Ectodermal cell (in vitro differentiated cells): ENCODE data around the gene AHCYL2.
"Not testable (repeated sequence)": the region's sequence is repeated elsewhere in the genome, so short reads cannot be mapped to it uniquely, and the experiment has no call there.

Experiments used
- H3K27ac ChIP-seq: 2 replicates; pipeline ENCODE4 v1.7.0; 2013; ENCODE audit warnings: mild to moderate bottlenecking, low read depth, low read length; ENCODE audit not compliant: insufficient read depth, poor library complexity, severe bottlenecking
- H3K27me3 ChIP-seq: 2 replicates; pipeline ENCODE4 v1.7.0; 2013; ENCODE audit warnings: mild to moderate bottlenecking, low read length; ENCODE audit not compliant: insufficient read depth, control insufficient read depth, poor library complexity, severe bottlenecking
- H3K36me3 ChIP-seq: one replicate; pipeline ENCODE4 v1.7.0; 2013; ENCODE audit warnings: low read length; ENCODE audit not compliant: control insufficient read depth, insufficient read depth
- H3K4me1 ChIP-seq: one replicate; pipeline ENCODE4 v1.7.0; 2013; ENCODE audit warnings: low read length; ENCODE audit not compliant: control insufficient read depth, insufficient read depth
- H3K4me3 ChIP-seq: 2 replicates; pipeline ENCODE4 v1.7.0; 2013; ENCODE audit warnings: low read depth, low read length, control low read depth; ENCODE audit not compliant: insufficient read depth
- H3K9me3 ChIP-seq: 2 replicates; pipeline ENCODE4 v1.7.0; 2013; ENCODE audit warnings: mild to moderate bottlenecking, low read length, moderate library complexity; ENCODE audit not compliant: control insufficient read depth
- WGBS, 2 experiments: methylation state at CpG; one replicate each; pipeline ENCODE4 v1.1.7; 2013; ENCODE audit warnings: missing lambda C conversion rate in 2 of 2; 5-methylcytosine and 5-hydroxymethylcytosine counted together

The AHCYL2 gene

DNA sequence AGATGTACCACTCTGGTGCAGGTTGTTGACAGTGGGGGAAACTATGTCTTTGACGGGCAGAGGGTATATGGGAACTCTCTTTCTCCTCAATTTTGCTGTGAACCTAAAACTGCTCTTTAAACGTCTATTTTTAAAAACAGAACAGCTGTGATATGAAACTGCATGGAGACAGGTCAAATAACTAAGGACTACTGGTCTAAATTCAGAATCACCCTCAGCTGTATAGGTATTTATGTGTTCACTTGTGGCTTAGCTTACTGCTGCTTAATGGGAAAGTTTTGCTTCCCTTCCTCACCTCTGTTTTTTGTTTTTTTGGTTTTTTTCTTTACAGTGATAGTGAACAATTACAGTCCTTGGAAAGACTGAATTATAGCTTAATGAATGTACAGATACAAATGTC, 122.5 kb downstream of the AHCYL2 start:
- Histone ChIP-seq H3K27me3 (no peaks in the 10 kb centered on the region), H3K9me3 (no peaks in the 10 kb centered on the region), H3K27ac (no peak overlapping the region), H3K4me3 (no peak overlapping the region), H3K4me1 (no peaks in the 10 kb centered on the region), H3K36me3 (no peaks in the 10 kb centered on the region)
- 84 to 87% methylated on average over 2 of the region's 2 CpGs for WGBS, 2 experiments

DNA sequence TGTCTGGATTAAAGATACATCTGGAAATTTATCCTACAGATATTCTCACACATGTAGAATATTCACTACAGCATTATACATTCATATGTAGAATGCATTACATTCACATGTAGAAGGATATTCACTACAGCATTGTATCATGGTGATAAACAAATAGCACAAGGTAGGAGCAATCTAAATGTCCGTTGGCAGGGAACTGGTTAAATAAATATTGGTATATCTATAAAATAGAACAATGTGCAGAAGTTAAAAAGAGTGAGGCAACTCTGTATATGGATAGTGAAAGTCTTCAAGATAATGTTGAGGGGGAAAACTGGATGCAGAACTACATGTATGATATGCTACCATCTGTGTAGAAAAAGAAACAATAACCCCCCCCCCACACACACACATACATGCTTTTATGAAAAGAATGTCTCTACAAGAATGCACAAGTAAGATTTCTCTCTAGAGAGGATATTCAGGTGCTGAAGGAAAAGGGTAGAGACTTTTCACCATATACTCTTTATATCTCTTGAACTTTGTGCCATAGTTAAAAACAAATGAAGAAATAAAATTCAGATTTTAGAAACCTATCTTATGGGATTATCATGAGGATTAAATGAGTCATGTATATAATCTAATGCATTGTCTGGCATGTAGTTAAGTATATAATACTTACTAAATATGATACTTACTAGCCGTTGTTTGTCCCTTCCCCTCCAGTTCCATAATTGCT, 123.4 kb downstream of the AHCYL2 start:
- no peak overlapping the region for H3K27ac ChIP-seq
- H3K9me3 ChIP-seq, result no peaks in the 10 kb centered on the region
- no peaks in the 10 kb centered on the region for H3K36me3 ChIP-seq
- no peaks in the 10 kb centered on the region for H3K4me1 ChIP-seq
- no peaks in the 10 kb centered on the region for H3K27me3 ChIP-seq
- WGBS, 2 experiments, result 67 to 77% methylated on average over 1 to 2 of the region's 2 CpGs
- no peak overlapping the region for H3K4me3 ChIP-seq

DNA sequence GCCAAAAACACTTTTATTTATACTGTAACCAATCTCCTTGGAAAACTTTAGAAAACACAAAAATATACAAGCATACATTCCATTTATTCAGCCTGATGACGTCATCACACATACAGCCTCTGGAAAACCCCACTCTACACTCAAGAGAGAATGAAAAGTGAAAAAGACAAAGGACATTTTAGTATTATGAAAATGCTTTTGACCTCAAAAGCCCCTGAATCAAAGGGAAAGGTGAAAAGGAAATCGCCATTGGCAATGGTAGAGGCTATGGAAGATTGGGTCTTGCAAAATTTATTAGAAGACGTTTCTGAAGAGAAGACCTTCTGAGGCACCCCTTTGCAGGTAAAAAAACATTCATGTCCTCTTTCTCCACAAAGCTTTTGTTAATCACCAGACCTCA, 126.5 kb downstream of the AHCYL2 start:
- Histone ChIP-seq H3K4me3 (no peak overlapping the region), H3K9me3 (no peaks in the 10 kb centered on the region), H3K27me3 (no peaks in the 10 kb centered on the region), H3K36me3 (no peaks in the 10 kb centered on the region), H3K4me1 (no peaks in the 10 kb centered on the region), H3K27ac (no peak overlapping the region)
- 84 to 89% methylated on average over 3 of the region's 3 CpGs for WGBS, 2 experiments

DNA sequence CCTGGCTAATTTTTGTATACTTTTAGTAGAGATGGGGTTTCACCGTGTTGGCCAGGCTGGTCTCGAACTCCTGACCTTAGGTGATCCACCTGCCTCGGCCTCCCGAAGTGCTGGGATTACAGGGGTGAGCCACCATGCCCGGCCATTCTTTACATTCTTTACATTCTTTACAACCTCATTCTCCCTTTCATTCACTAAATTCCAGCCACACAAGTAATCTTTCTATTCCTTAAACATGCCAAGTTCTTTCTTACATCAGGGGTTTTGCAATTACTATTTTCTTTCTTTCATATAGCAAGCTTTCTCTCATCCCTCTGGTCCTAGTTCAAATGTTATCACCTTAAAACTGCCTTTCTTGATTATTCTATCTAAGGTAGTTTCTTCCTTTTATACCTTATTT, 128.3 kb downstream of the AHCYL2 start:
- H3K36me3 ChIP-seq, H3K4me1 ChIP-seq, H3K4me3 ChIP-seq, H3K27me3 ChIP-seq, H3K9me3 ChIP-seq, H3K27ac ChIP-seq: not testable (repeated sequence)
- 87 to 90% methylated on average over 5 of the region's 5 CpGs for WGBS, 2 experiments

DNA sequence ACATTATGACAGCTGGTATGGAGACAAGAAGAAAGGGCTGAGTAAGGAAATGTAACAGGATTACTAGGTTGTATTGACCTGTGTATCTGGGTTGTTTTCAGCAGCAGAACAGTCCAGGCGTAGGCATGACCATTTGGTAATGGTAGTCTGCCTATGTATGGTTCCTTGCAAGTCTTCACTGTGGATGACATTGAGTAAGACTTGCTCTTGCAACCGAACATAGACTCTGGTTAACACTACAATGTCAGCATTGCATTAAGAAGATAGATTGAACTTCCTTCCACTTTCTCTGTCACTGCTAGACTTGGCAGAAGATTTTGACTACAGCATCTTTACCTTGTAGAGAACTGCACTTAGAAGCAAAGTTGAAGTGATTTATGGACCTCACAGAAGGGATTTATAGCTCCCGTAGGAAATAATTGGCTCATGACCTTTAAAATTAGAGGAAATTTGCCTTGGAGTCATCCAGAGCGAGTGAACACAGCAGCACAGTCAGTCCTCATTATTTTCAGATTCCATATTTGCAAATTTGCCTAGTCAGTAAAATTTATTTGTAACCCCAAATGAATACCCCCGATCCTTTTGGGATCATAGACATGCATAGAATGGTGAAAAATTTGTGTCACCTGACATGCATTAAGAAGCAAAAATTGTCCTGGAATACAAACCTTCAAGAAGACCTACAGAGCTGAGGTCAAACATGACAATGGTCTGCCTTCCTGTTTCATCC, 129.8 kb downstream of the AHCYL2 start:
- 90 to 96% methylated on average over 5 of the region's 5 CpGs for WGBS, 2 experiments
- H3K36me3 ChIP-seq, result no peaks in the 10 kb centered on the region
- H3K27ac ChIP-seq, result no peak overlapping the region
- no peaks in the 10 kb centered on the region for H3K4me1 ChIP-seq
- no peaks in the 10 kb centered on the region for H3K9me3 ChIP-seq
- H3K27me3 ChIP-seq, result no peaks in the 10 kb centered on the region
- no peak overlapping the region for H3K4me3 ChIP-seq

DNA sequence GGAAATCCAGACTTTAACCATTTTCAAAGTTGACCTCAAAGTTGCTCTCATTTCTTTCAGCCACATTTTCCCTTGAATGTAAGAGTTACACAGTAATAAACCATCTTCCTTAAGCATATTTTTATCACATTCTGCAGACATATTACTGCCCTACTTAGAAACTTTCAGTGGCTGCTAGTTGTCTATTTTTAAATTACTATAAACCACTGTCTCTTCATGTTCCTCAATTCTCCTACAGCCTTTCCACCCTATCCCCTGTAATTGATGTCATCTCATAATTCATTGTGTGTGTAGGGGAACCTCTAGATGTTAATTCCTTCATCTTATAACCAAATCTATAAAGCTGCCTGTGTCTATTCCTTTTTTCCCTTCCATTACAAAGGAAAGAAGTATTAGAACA, 131.3 kb downstream of the AHCYL2 start:
- Histone ChIP-seq H3K27me3 (no peaks in the 10 kb centered on the region), H3K36me3 (no peaks in the 10 kb centered on the region), H3K27ac (no peak overlapping the region), H3K4me1 (no peaks in the 10 kb centered on the region), H3K4me3 (no peak overlapping the region), H3K9me3 (no peaks in the 10 kb centered on the region)

DNA sequence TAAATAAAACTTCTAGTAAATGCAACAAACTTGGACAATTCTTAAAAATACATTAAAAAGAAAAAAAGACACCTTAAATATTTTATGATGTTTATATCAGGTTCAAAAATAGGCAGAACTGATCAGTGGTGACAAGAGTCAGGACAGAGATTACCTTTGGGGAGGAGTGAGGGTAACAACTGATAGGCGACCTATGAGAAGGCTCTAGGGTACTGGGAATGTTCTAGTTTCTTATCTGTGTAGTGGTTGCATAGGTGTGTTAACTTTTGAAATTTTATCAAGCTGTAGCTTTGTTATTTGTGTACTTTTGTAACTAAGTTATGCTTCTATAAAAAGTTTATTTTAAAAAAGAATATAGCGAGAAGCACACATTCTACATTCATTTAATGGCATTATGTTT, 134.3 kb downstream of the AHCYL2 start:
- no peaks in the 10 kb centered on the region for H3K36me3 ChIP-seq
- WGBS, 2 experiments, result 92 to 95% methylated on average over 1 of the region's 2 CpGs

DNA sequence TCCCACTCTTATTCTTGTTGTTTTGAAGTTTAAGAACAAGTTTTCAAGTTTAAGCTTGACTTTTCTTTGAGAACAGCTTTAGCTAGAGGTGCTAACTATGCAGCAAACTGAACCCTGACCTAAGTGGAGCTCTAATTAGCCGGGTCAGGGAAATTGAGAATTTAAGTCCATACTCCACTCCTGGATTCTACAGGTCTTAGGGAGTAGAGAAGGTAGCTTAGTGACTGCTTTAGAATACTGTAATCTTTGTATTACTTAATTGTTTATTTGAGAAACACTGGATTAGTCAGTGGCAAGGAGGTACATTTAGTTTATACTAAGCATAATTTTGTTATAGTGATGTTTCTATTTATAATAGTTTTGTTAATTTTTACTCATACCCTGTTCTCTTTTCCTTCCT, 134.8 kb downstream of the AHCYL2 start:
- no peaks in the 10 kb centered on the region for H3K4me1 ChIP-seq
- no peaks in the 10 kb centered on the region for H3K27me3 ChIP-seq
- H3K27ac ChIP-seq, result no peak overlapping the region
- H3K9me3 ChIP-seq, result no peaks in the 10 kb centered on the region
- no peaks in the 10 kb centered on the region for H3K36me3 ChIP-seq
- no peak overlapping the region for H3K4me3 ChIP-seq
- 97 to 100% methylated on average over 1 of the region's 1 CpG for WGBS, 2 experiments

More for the DNA sequence above, 134.3 kb downstream of the AHCYL2 start:
- H3K27me3 ChIP-seq, result no peaks in the 10 kb centered on the region
- H3K4me3 ChIP-seq, result no peak overlapping the region
- H3K4me1 ChIP-seq, result no peaks in the 10 kb centered on the region
- H3K9me3 ChIP-seq, result no peaks in the 10 kb centered on the region
- no peak overlapping the region for H3K27ac ChIP-seq

DNA sequence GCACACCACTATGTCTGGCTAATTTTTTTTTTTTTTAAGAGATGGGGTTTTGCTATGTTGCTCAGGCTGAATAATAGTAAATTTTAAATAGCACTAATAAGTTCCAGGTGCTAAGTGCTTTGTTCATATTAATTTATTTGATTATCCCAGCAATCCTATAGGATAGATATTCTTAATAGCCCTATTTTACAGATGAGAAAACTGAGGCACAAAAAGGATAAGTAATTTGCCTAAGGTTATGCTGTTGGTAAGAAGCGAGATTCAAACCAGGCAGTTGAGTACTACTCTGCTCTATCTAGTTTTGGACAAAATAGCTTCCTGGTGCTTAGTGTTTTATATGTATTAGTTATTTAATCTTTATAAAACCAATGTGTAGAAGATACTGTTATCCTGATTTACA, 136.9 kb downstream of the AHCYL2 start:
- H3K9me3 ChIP-seq, result no peaks in the 10 kb centered on the region
- H3K27ac ChIP-seq, result no peak overlapping the region
- H3K27me3 ChIP-seq, result no peaks in the 10 kb centered on the region
- WGBS, 2 experiments, result 87% methylated on average over 1 of the region's 1 CpG; no CpG with 5 or more reads in 1 of the 2 experiments
- H3K4me1 ChIP-seq, result no peaks in the 10 kb centered on the region
- no peaks in the 10 kb centered on the region for H3K36me3 ChIP-seq
- H3K4me3 ChIP-seq, result no peak overlapping the region

DNA sequence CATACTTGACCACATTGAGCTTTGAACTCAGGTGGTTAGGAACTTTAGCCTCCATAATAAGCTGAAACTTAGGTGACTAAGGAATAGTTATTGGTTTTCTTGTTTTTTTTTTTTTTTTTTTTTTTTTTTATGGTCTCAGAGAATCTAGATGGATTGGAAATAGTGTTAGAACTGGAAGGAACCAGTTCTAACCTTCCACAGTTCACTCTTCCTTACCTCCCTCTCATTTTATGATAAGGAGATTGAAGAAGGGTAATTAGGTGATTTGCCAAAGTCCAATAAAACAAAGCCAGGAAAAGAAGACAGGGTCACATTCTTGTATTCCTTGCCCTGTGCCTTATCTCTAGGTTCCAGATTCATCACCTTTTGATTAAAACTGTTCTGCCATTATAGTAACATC, 137.7 kb downstream of the AHCYL2 start:
- Histone ChIP-seq H3K4me1 (no peaks in the 10 kb centered on the region), H3K27me3 (no peaks in the 10 kb centered on the region), H3K9me3 (no peaks in the 10 kb centered on the region), H3K36me3 (no peaks in the 10 kb centered on the region), H3K4me3 (no peak overlapping the region), H3K27ac (no peak overlapping the region)
